Esophagus squamous epithelium (tissue), 4 donors: Measurements from ENCODE around the gene SELENOS.

Source experiments
- CTCF ChIP-seq, 6 experiments: fragments of 450-650 bp in 4 of 6; fragments of 200-600 bp in 2 of 6; sonication (generic) in 2 of 6; IDR thresholded peaks; one replicate each; pipeline ENCODE4 v1.5.1; 2016 to 2019; ENCODE audit warnings: antibody characterized with exemption in 6 of 6, mild to moderate bottlenecking in 4 of 6, moderate library complexity in 4 of 6
- POLR2A ChIP-seq, 4 donors: fragments of 450-650 bp; IDR thresholded peaks; one replicate each; pipeline ENCODE4 v1.6.1; 2017; ENCODE audit warnings: antibody characterized with exemption in 4 of 4, mild to moderate bottlenecking in 4 of 4, moderate library complexity in 3 of 4

- TF ChIP-seq CTCF (IDR thresholded peaks at IDR 0.05): no peak
- no peak for TF ChIP-seq POLR2A (IDR thresholded peaks at IDR 0.05)
Observed at GRCh38 chr15:101244889-101245668, 32.2 kb downstream of the SELENOS start.
